ENCODE measurements around the gene CHURC1. TPM values are rescaled to one million over a fixed set of nuclear protein-coding genes. Genes with fewer than 3 reads are reported as not detected.

Gene CHURC1
- total RNA-seq, 1 donor from 2014 or later: 44.2 TPM

GRCh38 chr14:64983439-64984310 lies 69.4 kb downstream of the CHURC1 start:
- DNase-seq (ENCODE audit: extremely low read depth, low read depth, low spot score): peak; percentile 25

Other genes starting within 250 kb of the CHURC1 start
- 13.9 and 16.7 TPM in 2 replicates for gene PLEKHG3, start 210.0 kb upstream of the CHURC1 start, total RNA-seq
- gene SPTB, start 34.5 kb upstream of the CHURC1 start, total RNA-seq: 0.10 and 0.23 TPM in 2 replicates
- gene GPX2, start 28.3 kb downstream of the CHURC1 start, total RNA-seq: not detected in 2 replicates
- 17.6 and 19.0 TPM in 2 replicates for gene RAB15, start 57.9 kb downstream of the CHURC1 start, total RNA-seq
- 15.1 and 18.8 TPM in 2 replicates for gene FNTB, start 72.4 kb downstream of the CHURC1 start, total RNA-seq
- gene MAX, start 188.1 kb downstream of the CHURC1 start, total RNA-seq: 54.2 and 64.3 TPM in 2 replicates

Data from glomerular endothelial cell (primary cell).